ENCODE data around the gene COG5. TPM values are rescaled to one million over a fixed set of nuclear protein-coding genes. Genes with fewer than 3 reads are reported as not detected.

COG5 gene
- total RNA-seq, 1 experiment from 2014 or later, result 20.2 TPM

DNA sequence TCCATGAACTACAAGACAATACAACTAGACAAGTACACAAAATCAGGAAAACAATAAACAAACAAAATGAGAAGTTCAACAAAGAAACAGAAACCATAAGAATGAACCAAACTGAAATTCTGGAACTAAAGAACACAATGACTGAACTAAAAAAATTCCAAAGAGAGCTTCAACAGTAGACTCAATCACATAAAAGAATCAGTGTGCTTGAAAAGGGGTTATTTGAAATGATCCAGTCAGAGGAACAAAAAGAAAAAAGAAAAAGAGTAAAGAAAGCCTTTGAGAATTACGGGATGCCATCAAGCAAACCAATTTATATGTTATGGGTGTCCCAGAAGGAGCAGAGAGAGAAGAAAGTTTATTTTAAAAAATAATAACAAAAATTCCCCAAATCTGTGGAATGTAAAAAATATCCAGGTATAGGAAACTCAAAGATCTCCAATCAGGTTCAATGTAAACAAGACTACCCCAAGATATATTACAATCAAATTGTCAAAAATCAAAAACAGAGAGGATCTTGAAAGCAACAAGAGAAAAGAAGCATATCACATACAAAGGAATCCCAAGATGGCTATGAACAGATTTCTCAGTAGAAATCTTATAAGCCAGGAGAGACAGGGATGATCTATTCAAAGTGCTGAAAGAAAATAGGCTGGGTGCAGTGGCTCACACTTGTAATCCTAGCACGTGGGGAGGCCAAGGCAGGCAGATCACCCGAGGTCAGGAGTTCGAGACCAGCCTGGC is 18.7 kb downstream of the COG5 start:
- no peak overlapping the region for H2BK5ac ChIP-seq (ENCODE audit: insufficient read length, low read length)
- no peak overlapping the region for H2BK120ac ChIP-seq (ENCODE audit: low read depth, low read length, poor library complexity, severe bottlenecking)
- H3K4ac ChIP-seq (ENCODE audit: low read depth, low read length), result no peak overlapping the region
- H3K4me2 ChIP-seq (ENCODE audit: insufficient read depth, insufficient read length, low read length), result no peak overlapping the region
- no peak overlapping the region for H2BK15ac ChIP-seq (ENCODE audit: low read depth, low read length)
- no peaks in the 10 kb centered on the region for H3K27me3 Mint-ChIP-seq (ENCODE audit: low read depth)
- H3K23ac ChIP-seq (ENCODE audit: insufficient read length, low read depth, low read length), result no peak overlapping the region
- no peak for DNase-seq
- H2BK20ac ChIP-seq (ENCODE audit: low read depth, low read length, poor library complexity, severe bottlenecking), result no peak overlapping the region
- no peak overlapping the region for H3K14ac ChIP-seq (ENCODE audit: insufficient read depth, low read length)
- WGBS (ENCODE audit: extremely low coverage, insufficient read length, low lambda C conversion rate), result no CpG with 5 or more reads among the region's 4 CpGs
- no peak overlapping the region for H3K27ac ChIP-seq (ENCODE audit: insufficient read length, low read depth, low read length)
- no peak overlapping the region for H2BK12ac ChIP-seq (ENCODE audit: insufficient read length, low read depth, low read length)
- H4K91ac ChIP-seq (ENCODE audit: insufficient read length, low read depth, low read length), result no peak overlapping the region
- no peak overlapping the region for H2AFZ ChIP-seq (ENCODE audit: low read length)
- H3K56ac ChIP-seq (ENCODE audit: insufficient read length, low read depth, low read length), result no peak overlapping the region
- H3T11ph ChIP-seq (ENCODE audit: low read length), result no peak overlapping the region
- H3K9me3 ChIP-seq (ENCODE audit: control insufficient read depth, low read depth, low read length), result no peaks in the 10 kb centered on the region
- no peak overlapping the region for H3K27ac Mint-ChIP-seq
- peaks cover 9 to 14% of the 10 kb centered on the region in 2 experiments; a peak in 4 of 5 replicates for H3K9me3 Mint-ChIP-seq
- no peak overlapping the region for H4K8ac ChIP-seq (replicated peaks; ENCODE audit: insufficient read length, low read depth, low read length)
- H3K18ac ChIP-seq (ENCODE audit: insufficient read length, low read depth, low read length), result no peak overlapping the region
- TF ChIP-seq, protein P1, sequence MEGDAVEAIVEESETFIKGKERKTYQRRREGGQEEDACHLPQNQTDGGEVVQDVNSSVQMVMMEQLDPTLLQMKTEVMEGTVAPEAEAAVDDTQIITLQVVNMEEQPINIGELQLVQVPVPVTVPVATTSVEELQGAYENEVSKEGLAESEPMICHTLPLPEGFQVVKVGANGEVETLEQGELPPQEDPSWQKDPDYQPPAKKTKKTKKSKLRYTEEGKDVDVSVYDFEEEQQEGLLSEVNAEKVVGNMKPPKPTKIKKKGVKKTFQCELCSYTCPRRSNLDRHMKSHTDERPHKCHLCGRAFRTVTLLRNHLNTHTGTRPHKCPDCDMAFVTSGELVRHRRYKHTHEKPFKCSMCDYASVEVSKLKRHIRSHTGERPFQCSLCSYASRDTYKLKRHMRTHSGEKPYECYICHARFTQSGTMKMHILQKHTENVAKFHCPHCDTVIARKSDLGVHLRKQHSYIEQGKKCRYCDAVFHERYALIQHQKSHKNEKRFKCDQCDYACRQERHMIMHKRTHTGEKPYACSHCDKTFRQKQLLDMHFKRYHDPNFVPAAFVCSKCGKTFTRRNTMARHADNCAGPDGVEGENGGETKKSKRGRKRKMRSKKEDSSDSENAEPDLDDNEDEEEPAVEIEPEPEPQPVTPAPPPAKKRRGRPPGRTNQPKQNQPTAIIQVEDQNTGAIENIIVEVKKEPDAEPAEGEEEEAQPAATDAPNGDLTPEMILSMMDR (conservative IDR thresholded peaks at IDR 0.05), result no peak
- H3K79me1 ChIP-seq (ENCODE audit: insufficient read depth, low read depth, low read length, poor library complexity, severe bottlenecking), result peaks cover 9% of the 10 kb centered on the region
- H3K27me3 ChIP-seq (ENCODE audit: insufficient read depth, low read length), result no peaks in the 10 kb centered on the region
- no peaks in the 10 kb centered on the region for H3K4me1 ChIP-seq (ENCODE audit: insufficient read depth, low read length)
- H3K79me2 ChIP-seq (ENCODE audit: insufficient read depth, low read length), result no peaks in the 10 kb centered on the region
- H2AK5ac ChIP-seq (ENCODE audit: insufficient read length, low read length), result no peak overlapping the region
- H3K23me2 ChIP-seq (ENCODE audit: insufficient read length, low read depth, low read length, poor library complexity, severe bottlenecking), result no peaks in the 10 kb centered on the region
- no peak overlapping the region for H4K5ac ChIP-seq (ENCODE audit: insufficient read length, low read depth, low read length)
- H4K20me1 ChIP-seq (ENCODE audit: control insufficient read depth, insufficient read depth, insufficient read length), result no peaks in the 10 kb centered on the region
- H3K4me3 Mint-ChIP-seq, result no peak overlapping the region
- no peak overlapping the region for H3K9ac ChIP-seq (ENCODE audit: extremely low read depth, insufficient read length, low read length)
- peaks cover 34 to 47% (median 43%) of the 10 kb centered on the region in 3 experiments for H3K36me3 Mint-ChIP-seq (ENCODE audit: insufficient read depth in 1 of 3, low read depth in 3 of 3)
- H3K4me1 Mint-ChIP-seq, result no peaks in the 10 kb centered on the region

Data from H9 (cell line).